Stimulated activated effector memory CD8-positive, alpha-beta T cell treated with anti-CD3 and anti-CD28 coated beads, Interleukin-12 subunit alpha, Interleukin-12 subunit beta, amount 100 ng/mL, for 72 hours (primary cell): ENCODE results near the gene DCST2.
A peak's percentile ranks its signal among the peaks of the same experiment; 100 is the strongest.

Experiments
- ATAC-seq: fragments of 150-1000 bp; cut with Tn5 transposase; 2 replicates; pipeline ENCODE4 v1.10.0; 2021
- DNase-seq, 2 donors: peaks; one replicate each; pipeline ENCODE4 v3.0.0; 2021 to 2022; ENCODE audit warnings: low spot score in 2 of 2
- H3K27ac Mint-ChIP-seq: one replicate; pipeline ENCODE4 v1.8.0; 2022; ENCODE audit warnings: mild to moderate bottlenecking, mixed read lengths
- H3K36me3 Mint-ChIP-seq: one replicate; pipeline ENCODE4 v1.8.0; 2022; ENCODE audit warnings: mild to moderate bottlenecking, mixed read lengths
- H3K4me1 Mint-ChIP-seq: one replicate; pipeline ENCODE4 v1.8.0; 2022; ENCODE audit warnings: mixed read lengths
- H3K4me3 Mint-ChIP-seq: one replicate; pipeline ENCODE4 v1.8.0; 2022; ENCODE audit warnings: mild to moderate bottlenecking, mixed read lengths
- H3K9me3 Mint-ChIP-seq: one replicate; pipeline ENCODE4 v1.8.0; 2022; ENCODE audit warnings: mixed read lengths

DCST2 gene

GRCh38 chr1:155044365-155044764, 10.8 kb upstream of the DCST2 start:
- no peaks in the 10 kb centered on the region for H3K9me3 Mint-ChIP-seq
- no peak overlapping the region for H3K27ac Mint-ChIP-seq
- peaks cover 17% of the 10 kb centered on the region for H3K4me1 Mint-ChIP-seq
- no peaks in the 10 kb centered on the region for H3K36me3 Mint-ChIP-seq
- no peak for ATAC-seq
- no peak overlapping the region for H3K4me3 Mint-ChIP-seq
- no peak for DNase-seq

- Mint-ChIP-seq H3K4me1 (peaks cover 17% of the 10 kb centered on the region), H3K27ac (no peak overlapping the region), H3K9me3 (no peaks in the 10 kb centered on the region), H3K4me3 (no peak overlapping the region), H3K36me3 (no peaks in the 10 kb centered on the region)
- no peak for DNase-seq
- no peak for ATAC-seq
Observed at GRCh38 chr1:155043793-155044192, 10.2 kb upstream of the DCST2 start.

GRCh38 chr1:155043301-155043702, 9.7 kb upstream of the DCST2 start:
- Mint-ChIP-seq H3K4me1 (peaks cover 17% of the 10 kb centered on the region), H3K4me3 (no peak overlapping the region), H3K9me3 (no peaks in the 10 kb centered on the region), H3K27ac (no peak overlapping the region), H3K36me3 (no peaks in the 10 kb centered on the region)
- ATAC-seq: no peak
- no peak for DNase-seq

- no peaks in the 10 kb centered on the region for H3K9me3 Mint-ChIP-seq
- H3K27ac Mint-ChIP-seq: no peak overlapping the region
- ATAC-seq (no peak), DNase-seq (no peak)
- no peaks in the 10 kb centered on the region for H3K36me3 Mint-ChIP-seq
- H3K4me1 Mint-ChIP-seq: peaks cover 17% of the 10 kb centered on the region
- no peak overlapping the region for H3K4me3 Mint-ChIP-seq
Observed at GRCh38 chr1:155042789-155043188, 9.2 kb upstream of the DCST2 start.

GRCh38 chr1:155040358-155041093, 6.9 kb upstream of the DCST2 start:
- no peak overlapping the region for H3K4me3 Mint-ChIP-seq
- H3K9me3 Mint-ChIP-seq: no peaks in the 10 kb centered on the region

GRCh38 chr1:155039308-155039669, 5.7 kb upstream of the DCST2 start:
- no peak for DNase-seq
- ATAC-seq: no peak
- H3K4me1 Mint-ChIP-seq: peaks cover 2% of the 10 kb centered on the region
- no peak overlapping the region for H3K4me3 Mint-ChIP-seq
- H3K27ac Mint-ChIP-seq: no peak overlapping the region
- no peaks in the 10 kb centered on the region for H3K36me3 Mint-ChIP-seq
- no peaks in the 10 kb centered on the region for H3K9me3 Mint-ChIP-seq

More at GRCh38 chr1:155040358-155041093, 6.9 kb upstream of the DCST2 start:
- Mint-ChIP-seq H3K4me1 (peaks cover 14% of the 10 kb centered on the region), H3K27ac (no peak overlapping the region), H3K36me3 (no peaks in the 10 kb centered on the region)
- ATAC-seq: no peak
- DNase-seq: no peak

GRCh38 chr1:155038602-155039307, 5.2 kb upstream of the DCST2 start:
- DNase-seq: no peak
- no peaks in the 10 kb centered on the region for H3K36me3 Mint-ChIP-seq
- H3K4me3 Mint-ChIP-seq: no peak overlapping the region

GRCh38 chr1:155037851-155038441, 4.4 kb upstream of the DCST2 start:
- DNase-seq: no peak
- Mint-ChIP-seq H3K4me3 (no peak overlapping the region), H3K27ac (no peak overlapping the region), H3K4me1 (no peaks in the 10 kb centered on the region), H3K36me3 (no peaks in the 10 kb centered on the region), H3K9me3 (no peaks in the 10 kb centered on the region)
- no peak for ATAC-seq

More at GRCh38 chr1:155038602-155039307, 5.2 kb upstream of the DCST2 start:
- Mint-ChIP-seq H3K9me3 (no peaks in the 10 kb centered on the region), H3K4me1 (no peaks in the 10 kb centered on the region), H3K27ac (no peak overlapping the region)
- ATAC-seq: no peak

- ATAC-seq: no peak
- no peak overlapping the region for H3K27ac Mint-ChIP-seq
Observed at GRCh38 chr1:155037043-155037442, 3.5 kb upstream of the DCST2 start.

GRCh38 chr1:155035936-155036335, 2.4 kb upstream of the DCST2 start:
- H3K4me1 Mint-ChIP-seq: no peaks in the 10 kb centered on the region
- no peaks in the 10 kb centered on the region for H3K9me3 Mint-ChIP-seq
- H3K4me3 Mint-ChIP-seq: no peak overlapping the region
- DNase-seq (no peak), ATAC-seq (no peak)
- no peak overlapping the region for H3K27ac Mint-ChIP-seq
- H3K36me3 Mint-ChIP-seq: no peaks in the 10 kb centered on the region

More at GRCh38 chr1:155037043-155037442, 3.5 kb upstream of the DCST2 start:
- Mint-ChIP-seq H3K4me1 (no peaks in the 10 kb centered on the region), H3K36me3 (no peaks in the 10 kb centered on the region), H3K4me3 (no peak overlapping the region), H3K9me3 (no peaks in the 10 kb centered on the region)
- no peak for DNase-seq

GRCh38 chr1:155034318-155035208, 982 bp upstream of the DCST2 start:
- no peak for ATAC-seq
- no peak overlapping the region for H3K27ac Mint-ChIP-seq
- no peaks in the 10 kb centered on the region for H3K36me3 Mint-ChIP-seq
- no peak for DNase-seq
- no peaks in the 10 kb centered on the region for H3K9me3 Mint-ChIP-seq
- no peak overlapping the region for H3K4me3 Mint-ChIP-seq
- no peaks in the 10 kb centered on the region for H3K4me1 Mint-ChIP-seq

- no peaks in the 10 kb centered on the region for H3K36me3 Mint-ChIP-seq
- no peak overlapping the region for H3K4me3 Mint-ChIP-seq
- no peaks in the 10 kb centered on the region for H3K9me3 Mint-ChIP-seq
- peak overlapping the region; percentile 54 for H3K27ac Mint-ChIP-seq
- no peaks in the 10 kb centered on the region for H3K4me1 Mint-ChIP-seq
- DNase-seq (no peak), ATAC-seq (no peak)
Observed at GRCh38 chr1:155032886-155033285, 695 bp downstream of the DCST2 start.

- ATAC-seq (no peak), DNase-seq (no peak)
- H3K4me3 Mint-ChIP-seq: no peak overlapping the region
- no peak overlapping the region for H3K27ac Mint-ChIP-seq
- H3K9me3 Mint-ChIP-seq: no peaks in the 10 kb centered on the region
- H3K36me3 Mint-ChIP-seq: no peaks in the 10 kb centered on the region
- no peaks in the 10 kb centered on the region for H3K4me1 Mint-ChIP-seq
Observed at GRCh38 chr1:155030899-155031298, 2.7 kb downstream of the DCST2 start.

- Mint-ChIP-seq H3K9me3 (no peaks in the 10 kb centered on the region), H3K4me1 (no peaks in the 10 kb centered on the region), H3K36me3 (no peaks in the 10 kb centered on the region), H3K27ac (no peak overlapping the region), H3K4me3 (no peak overlapping the region)
- DNase-seq (no peak), ATAC-seq (no peak)
Observed at GRCh38 chr1:155030243-155030795, 3.3 kb downstream of the DCST2 start.
